ENCODE results near the gene TMEM158.

DNA sequence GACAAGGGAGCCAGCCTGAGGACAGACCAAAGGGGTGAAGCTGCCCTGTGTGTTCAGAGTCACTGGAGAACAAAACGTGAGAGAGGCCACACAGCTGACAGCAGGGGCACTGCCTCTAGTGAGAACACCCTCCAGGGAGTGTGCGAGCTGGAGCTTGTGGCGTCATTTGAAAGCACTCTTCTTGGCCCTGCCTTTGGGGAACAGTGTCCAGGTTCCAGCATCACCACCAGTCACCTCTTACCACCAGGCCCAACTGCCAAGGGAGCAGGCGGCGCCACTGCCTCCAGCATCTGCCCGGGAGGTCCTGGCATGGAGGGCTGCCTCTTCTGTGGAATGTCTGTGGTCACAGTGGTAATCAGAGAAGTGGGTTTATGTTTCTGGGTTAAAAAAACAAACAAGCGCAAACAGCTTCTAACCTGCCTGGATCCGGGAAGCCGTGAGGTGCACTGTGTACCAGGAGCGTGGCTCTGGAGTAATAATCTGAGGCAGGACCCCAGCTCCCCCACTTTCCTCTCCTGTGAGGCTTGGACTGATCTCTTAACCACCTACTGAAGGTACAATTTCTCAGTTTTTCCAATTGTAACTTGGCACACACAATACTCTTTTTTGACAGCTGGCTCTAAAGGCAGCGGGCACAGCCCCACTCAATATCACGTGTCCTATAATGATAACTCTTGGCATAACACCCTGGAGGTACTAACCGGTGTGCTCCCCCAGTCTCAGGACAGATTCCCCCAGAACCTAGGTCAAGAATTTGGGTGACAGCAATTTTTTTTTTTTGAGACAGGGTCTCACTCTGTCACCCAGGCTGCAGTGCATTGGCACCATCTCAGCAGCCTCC lies 47.7 kb downstream of the TMEM158 start:
- TF ChIP-seq, protein P1, sequence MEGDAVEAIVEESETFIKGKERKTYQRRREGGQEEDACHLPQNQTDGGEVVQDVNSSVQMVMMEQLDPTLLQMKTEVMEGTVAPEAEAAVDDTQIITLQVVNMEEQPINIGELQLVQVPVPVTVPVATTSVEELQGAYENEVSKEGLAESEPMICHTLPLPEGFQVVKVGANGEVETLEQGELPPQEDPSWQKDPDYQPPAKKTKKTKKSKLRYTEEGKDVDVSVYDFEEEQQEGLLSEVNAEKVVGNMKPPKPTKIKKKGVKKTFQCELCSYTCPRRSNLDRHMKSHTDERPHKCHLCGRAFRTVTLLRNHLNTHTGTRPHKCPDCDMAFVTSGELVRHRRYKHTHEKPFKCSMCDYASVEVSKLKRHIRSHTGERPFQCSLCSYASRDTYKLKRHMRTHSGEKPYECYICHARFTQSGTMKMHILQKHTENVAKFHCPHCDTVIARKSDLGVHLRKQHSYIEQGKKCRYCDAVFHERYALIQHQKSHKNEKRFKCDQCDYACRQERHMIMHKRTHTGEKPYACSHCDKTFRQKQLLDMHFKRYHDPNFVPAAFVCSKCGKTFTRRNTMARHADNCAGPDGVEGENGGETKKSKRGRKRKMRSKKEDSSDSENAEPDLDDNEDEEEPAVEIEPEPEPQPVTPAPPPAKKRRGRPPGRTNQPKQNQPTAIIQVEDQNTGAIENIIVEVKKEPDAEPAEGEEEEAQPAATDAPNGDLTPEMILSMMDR (conservative IDR thresholded peaks at IDR 0.05 in 1 of 2, IDR thresholded peaks at IDR 0.05 in 1 of 2; ENCODE audit: extremely low read depth in 1 of 2, insufficient read depth in 1 of 2, low read depth in 1 of 2, low read length in 2 of 2) = no peak
- TF ChIP-seq EZH2 (IDR thresholded peaks at IDR 0.05; ENCODE audit: borderline replicate concordance, low read length) = no peak
